ENCODE measurements around the gene FARP2.

- TF ChIP-seq GTF2F1 (IDR thresholded peaks at IDR 0.05; ENCODE audit: low read length) (no peak), POLR2A (IDR thresholded peaks at IDR 0.05; ENCODE audit: insufficient read depth in 1 of 2, low read depth in 2 of 2, low read length in 2 of 2) (peak; percentile 85 to 95), TBP (CRISPR knock-in tag; IDR thresholded peaks at IDR 0.05) (no peak), ONECUT2 (CRISPR knock-in tag; IDR thresholded peaks at IDR 0.05) (no peak), EZH2 (conservative IDR thresholded peaks at IDR 0.05; ENCODE audit: low read depth, low read length) (no peak), HCFC1 (IDR thresholded peaks at IDR 0.05; ENCODE audit: low read depth, low read length) (0 out of 2 replicates have a peak, but pooled peaks have one; percentile 19), PHF20 (CRISPR knock-in tag; IDR thresholded peaks at IDR 0.05) (no peak), ZNF777 (CRISPR knock-in tag; IDR thresholded peaks at IDR 0.05) (peak; percentile 29; the same call in 1 of the 2 replicates), ZBTB40 (IDR thresholded peaks at IDR 0.05) (no peak), ZBTB40 (CRISPR knock-in tag; IDR thresholded peaks at IDR 0.05) (no peak), ZHX1 (CRISPR knock-in tag; IDR thresholded peaks at IDR 0.05; ENCODE audit: low read depth) (peak; percentile 41; the same call in 1 of the 2 replicates), CTCF (CRISPR knock-in tag; IDR thresholded peaks at IDR 0.05) (0 out of 2 replicates have a peak, but pooled peaks have one; percentile 1)
Measured at GRCh38 chr2:241355983-241356870, at the start of gene FARP2.

Measured in HepG2 (cell line).